BE2C (cell line): ENCODE results near the gene PLEKHM3.
"Not testable (repeated sequence)": the region's sequence is repeated elsewhere in the genome, so short reads cannot be mapped to it uniquely, and the experiment has no call there.

Experiments
- DNase-seq: peaks from one replicate; pipeline ENCODE4 v3.0.0-alpha.2; 2020
- H3K27me3 ChIP-seq: fragments of 250-450 bp; sonication (Bioruptor Pico); 2 replicates; pipeline ENCODE4 v1.5.1; 2020; ENCODE audit warnings: mild to moderate bottlenecking
- H3K36me3 ChIP-seq: fragments of 250-450 bp; sonication (Bioruptor Pico); 2 replicates; pipeline ENCODE4 v1.5.1; 2020; ENCODE audit warnings: mild to moderate bottlenecking
- H3K4me1 ChIP-seq: fragments of 250-450 bp; sonication (Bioruptor Pico); 2 replicates; pipeline ENCODE4 v1.5.1; 2020
- H3K4me3 ChIP-seq: 2 replicates; pipeline ENCODE4 v1.5.1; 2011; ENCODE audit warnings: low read depth, low read length
- H3K9me3 ChIP-seq: fragments of 250-450 bp; sonication (Bioruptor Pico); 2 replicates; pipeline ENCODE4 v1.5.1; 2020
- CTCF ChIP-seq: IDR thresholded peaks from 2 replicates; pipeline ENCODE4 v1.5.1; 2012; ENCODE audit warnings: mild to moderate bottlenecking, low read depth, low read length

Gene PLEKHM3

GRCh38 chr2:207911856-207912255 lies 113.5 kb downstream of the PLEKHM3 start:
- H3K4me1 ChIP-seq, result peaks cover 11% of the 10 kb centered on the region
- TF ChIP-seq CTCF, result no peak
- H3K27me3 ChIP-seq, result no peaks in the 10 kb centered on the region
- DNase-seq, result no peak
- H3K36me3 ChIP-seq, result no peaks in the 10 kb centered on the region
- H3K9me3 ChIP-seq, result no peaks in the 10 kb centered on the region
- no peak overlapping the region for H3K4me3 ChIP-seq

DNA sequence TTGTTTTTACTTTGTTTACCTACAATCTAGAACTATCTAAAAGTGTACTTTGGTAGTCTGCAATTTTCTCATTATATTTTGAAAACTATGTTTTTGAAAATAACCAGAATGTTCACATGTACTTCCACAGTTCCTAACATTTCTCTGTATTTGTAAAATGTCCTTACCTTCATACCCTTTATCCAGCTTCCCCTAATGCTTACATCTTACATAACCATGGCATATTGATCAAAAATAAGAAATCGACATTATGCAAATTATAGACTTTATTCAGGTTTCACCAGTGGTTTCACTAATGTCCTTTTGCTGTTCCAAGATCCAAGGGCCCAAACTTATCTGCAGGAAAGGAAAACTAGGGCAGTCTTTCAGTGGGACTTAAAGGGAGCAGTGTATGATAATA lies 114.1 kb downstream of the PLEKHM3 start:
- DNase-seq, result no peak
- TF ChIP-seq CTCF, result no peak
- peaks cover 11% of the 10 kb centered on the region for H3K4me1 ChIP-seq
- no peaks in the 10 kb centered on the region for H3K9me3 ChIP-seq
- no peaks in the 10 kb centered on the region for H3K36me3 ChIP-seq
- no peaks in the 10 kb centered on the region for H3K27me3 ChIP-seq
- H3K4me3 ChIP-seq, result no peak overlapping the region

GRCh38 chr2:207906495-207906894 lies 118.8 kb downstream of the PLEKHM3 start:
- not testable (repeated sequence) for H3K4me1 ChIP-seq, DNase-seq, H3K4me3 ChIP-seq, H3K27me3 ChIP-seq, H3K9me3 ChIP-seq, H3K36me3 ChIP-seq

GRCh38 chr2:207905546-207905945 lies 119.8 kb downstream of the PLEKHM3 start:
- H3K9me3 ChIP-seq, result no peaks in the 10 kb centered on the region
- H3K4me1 ChIP-seq, result peaks cover 6% of the 10 kb centered on the region
- H3K4me3 ChIP-seq, result no peak overlapping the region
- no peak for TF ChIP-seq CTCF
- H3K36me3 ChIP-seq, result no peaks in the 10 kb centered on the region
- H3K27me3 ChIP-seq, result no peaks in the 10 kb centered on the region
- no peak for DNase-seq

DNA sequence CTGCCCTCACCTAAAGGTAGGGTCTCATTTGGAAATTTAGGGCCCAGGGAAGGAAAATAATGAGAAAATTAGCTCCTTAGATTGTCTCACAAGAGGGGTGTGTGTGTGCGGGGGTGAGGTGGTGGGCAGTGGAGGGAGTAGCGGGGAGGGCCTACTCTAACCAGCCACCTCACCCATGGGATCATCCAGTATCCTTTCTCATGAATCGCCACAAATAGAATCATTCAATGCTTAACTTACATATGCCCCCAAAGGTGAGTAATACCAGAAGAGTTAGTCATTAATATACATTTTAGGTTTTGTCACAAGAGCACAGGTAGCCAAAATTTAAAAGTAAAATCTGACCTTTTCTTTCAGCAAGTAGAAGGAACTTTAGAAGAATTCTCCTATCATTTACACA lies 122.1 kb downstream of the PLEKHM3 start:
- TF ChIP-seq CTCF, result no peak
- H3K36me3 ChIP-seq, result no peaks in the 10 kb centered on the region
- H3K9me3 ChIP-seq, result no peaks in the 10 kb centered on the region
- H3K27me3 ChIP-seq, result no peaks in the 10 kb centered on the region
- H3K4me1 ChIP-seq, result peaks cover 6% of the 10 kb centered on the region
- DNase-seq, result no peak
- no peak overlapping the region for H3K4me3 ChIP-seq

GRCh38 chr2:207902821-207903220 lies 122.5 kb downstream of the PLEKHM3 start:
- no peak for DNase-seq
- TF ChIP-seq CTCF, result no peak
- H3K4me1 ChIP-seq, result peaks cover 6% of the 10 kb centered on the region
- H3K27me3 ChIP-seq, result no peaks in the 10 kb centered on the region
- H3K36me3 ChIP-seq, result no peaks in the 10 kb centered on the region
- no peak overlapping the region for H3K4me3 ChIP-seq
- H3K9me3 ChIP-seq, result no peaks in the 10 kb centered on the region

DNA sequence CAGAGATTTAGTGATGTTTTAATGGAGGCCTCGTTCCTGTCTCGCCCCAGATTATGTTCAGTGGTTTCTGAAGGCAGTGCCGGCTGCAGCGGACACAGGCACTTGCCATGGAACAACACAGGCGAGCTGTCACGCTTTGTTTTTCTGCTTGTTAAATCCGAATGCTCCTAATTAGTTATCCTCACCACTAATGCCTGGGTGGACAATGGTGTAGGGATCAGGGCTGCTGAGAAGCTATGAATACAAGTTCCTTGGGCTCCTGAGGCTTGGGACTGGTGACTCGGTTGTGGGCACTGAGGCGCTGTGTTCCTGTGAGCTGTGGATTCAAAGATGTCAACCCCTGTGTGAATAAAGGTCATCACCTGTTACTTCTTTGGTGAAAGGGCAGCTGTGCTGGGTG lies 123.5 kb downstream of the PLEKHM3 start:
- peaks cover 6% of the 10 kb centered on the region for H3K4me1 ChIP-seq
- TF ChIP-seq CTCF, result no peak
- DNase-seq, result no peak
- H3K36me3 ChIP-seq, result no peaks in the 10 kb centered on the region
- H3K9me3 ChIP-seq, result no peaks in the 10 kb centered on the region
- no peaks in the 10 kb centered on the region for H3K27me3 ChIP-seq
- no peak overlapping the region for H3K4me3 ChIP-seq
